ENCODE measurements around the gene DMXL1.
A peak's percentile ranks its signal among the peaks of the same experiment; 100 is the strongest.

Gene DMXL1

DNA sequence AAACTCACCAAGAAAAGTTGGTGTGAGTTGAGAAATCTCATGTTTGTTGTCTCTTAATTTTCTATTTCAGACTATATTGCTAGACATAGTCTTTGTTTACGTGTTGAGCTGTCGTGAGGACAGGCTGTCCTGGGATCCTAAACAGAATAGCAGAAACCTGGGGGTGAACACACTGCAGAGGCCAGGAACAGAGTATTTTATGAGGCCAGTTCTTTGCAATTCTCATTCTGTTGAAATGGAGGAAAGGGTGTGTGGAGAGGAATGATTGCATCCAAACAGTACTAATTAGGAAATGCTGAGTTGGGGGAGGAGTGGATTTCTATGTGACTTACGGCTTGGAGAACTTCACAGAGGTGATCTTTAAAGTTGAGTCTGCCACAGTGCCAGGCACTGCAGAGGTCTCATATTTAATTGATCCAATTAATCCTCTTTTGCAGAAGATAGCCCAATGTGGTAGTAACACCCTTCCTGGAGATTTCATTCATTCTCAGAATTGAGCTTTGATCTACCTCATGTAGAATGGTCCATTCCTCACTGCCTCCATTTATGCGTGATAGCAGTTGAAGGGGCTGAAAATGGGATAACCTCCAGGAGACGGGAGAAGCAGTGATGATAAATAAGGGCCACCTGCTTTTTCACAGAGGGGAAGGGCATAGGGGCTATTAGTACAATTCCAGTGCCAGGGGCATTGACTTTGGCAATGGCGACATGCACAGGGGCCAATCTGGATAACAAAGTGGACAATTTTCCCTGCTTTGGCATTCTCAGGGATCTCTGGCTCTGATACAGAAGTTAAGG, 200.3 kb downstream of the DMXL1 start:
- DNase-seq = no peak

DNA sequence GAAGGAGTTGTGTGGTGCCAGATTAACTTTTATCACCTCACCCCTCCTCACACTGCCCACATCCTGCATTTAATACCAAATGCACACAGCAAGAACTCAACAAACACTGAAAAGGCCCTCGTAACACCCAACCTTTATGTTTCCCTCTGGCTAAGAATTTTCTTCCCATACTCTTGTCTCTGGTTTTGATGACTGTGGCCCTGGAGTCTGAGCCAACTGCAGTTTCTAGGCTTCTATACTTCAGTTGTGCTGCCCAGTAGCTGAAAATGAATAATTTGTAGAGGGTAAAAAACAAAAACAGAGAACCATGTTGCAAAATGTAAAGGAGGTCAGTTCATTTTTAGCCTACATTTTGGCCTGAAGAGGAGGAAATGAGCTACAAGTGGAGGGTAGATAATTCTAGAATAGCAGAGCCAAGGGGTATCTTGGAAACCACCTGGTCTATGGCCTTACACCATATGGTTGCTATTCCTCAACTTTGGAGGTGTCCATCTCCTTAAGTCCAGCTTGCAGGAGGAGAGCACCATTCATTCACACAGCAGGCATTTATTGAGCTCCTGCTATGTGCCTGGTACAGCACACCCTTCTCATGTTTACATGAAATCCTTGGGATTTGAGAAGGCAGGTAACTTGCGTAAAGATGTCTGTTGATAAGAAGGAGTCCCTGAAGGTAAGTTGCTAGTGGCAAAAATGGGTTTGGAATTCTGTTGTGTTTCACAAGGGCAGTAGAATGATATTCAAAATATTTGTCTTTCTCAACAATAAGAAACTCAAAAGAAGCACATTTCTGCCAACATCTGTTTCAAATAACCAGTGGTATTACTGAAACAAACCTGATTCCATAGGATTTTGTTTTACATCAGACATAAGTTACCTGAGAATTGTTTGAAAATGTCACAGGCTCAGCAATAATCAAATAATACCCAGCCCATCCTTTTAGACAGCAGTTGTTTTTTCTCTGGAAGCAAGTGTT, 201.2 kb downstream of the DMXL1 start:
- DNase-seq = peak; percentile 46

DNA sequence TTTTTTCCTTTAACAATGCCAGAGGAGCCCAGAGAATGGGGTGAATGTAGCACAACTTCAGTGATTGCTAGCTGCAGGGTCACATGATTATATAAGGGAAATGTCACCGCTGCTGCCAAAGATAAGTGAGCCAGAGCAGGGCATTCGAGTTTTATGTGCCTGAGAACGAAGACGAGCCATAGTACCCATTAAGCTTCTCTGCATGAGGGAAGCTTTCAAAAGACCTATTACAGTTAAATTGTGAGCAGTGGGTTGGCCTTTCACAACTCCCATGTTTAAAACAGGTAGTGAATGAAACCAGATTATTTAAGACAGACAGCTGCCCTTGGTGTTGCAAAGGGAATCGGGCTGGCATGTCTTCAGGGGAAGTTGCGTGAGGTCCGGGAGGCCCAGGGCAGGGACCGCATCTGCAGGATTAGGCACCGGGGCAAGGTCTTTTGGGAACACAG, 202.5 kb downstream of the DMXL1 start:
- peak; percentile 57 for DNase-seq

GRCh38 chr5:119274030-119274766, 203.3 kb downstream of the DMXL1 start:
- no peak for DNase-seq

DNA sequence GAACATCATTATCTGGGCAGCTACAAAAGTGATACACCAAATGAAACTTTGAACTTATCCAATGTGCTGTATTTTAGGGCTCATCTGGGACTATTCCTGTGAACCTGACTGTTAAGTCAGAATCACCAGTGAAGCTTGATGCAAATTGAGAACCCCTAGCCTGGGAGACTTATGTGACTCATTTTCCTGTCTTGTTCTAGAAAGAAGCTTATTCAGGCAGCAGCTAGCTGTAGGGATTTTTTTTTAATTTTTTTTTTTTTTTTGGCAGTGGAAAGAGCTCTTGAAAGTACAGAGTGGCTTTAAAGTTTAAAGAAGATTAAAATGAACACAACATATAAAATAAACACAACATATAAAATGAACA, 203.9 kb downstream of the DMXL1 start:
- DNase-seq = peak; percentile 91

DNA sequence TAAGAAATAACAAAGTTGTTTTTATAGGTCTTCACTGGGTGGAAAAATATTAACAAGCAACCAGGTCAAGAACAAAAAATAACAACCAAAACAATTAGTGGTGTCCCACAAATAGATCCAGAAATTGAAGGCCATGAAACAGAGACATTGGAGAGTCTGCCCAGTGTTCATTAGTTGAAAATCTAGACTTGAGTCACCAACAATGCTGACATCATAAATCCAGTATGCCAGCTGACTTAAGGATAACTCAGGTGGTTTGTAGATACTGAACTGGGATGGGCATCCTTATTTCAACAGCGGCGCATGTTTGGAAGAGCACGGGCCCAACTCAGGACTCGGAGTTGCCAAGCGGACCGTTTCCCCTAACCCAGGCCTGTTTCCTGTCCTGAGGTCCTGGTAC, 204.3 kb downstream of the DMXL1 start:
- no peak for DNase-seq

DNA sequence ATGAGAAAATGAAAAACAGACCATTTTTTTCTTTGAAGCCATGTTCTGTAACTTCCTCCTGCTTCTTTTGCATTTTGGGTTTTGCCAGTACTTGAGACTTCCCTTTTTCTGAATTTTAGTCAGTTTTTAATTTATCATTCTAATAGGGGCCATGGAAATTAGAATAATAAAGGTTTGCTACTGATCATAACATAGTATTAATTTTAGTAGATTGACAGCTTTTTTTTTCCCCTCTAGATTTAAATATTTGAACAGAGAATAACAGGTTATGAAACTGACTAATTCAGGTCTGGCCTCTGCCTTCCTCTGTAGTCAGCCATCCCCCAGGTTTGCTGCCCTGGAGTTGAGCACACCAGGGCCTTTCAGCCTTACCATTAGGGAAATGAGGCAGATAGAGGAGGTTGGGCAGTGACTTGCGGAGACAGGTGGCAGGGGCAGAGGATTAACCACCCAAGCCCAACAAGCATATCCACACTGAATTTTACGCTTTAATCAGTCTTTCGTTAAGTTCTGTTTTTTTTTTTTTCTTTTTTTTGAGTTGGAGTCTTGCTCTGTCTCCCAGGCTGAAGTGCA, 204.8 kb downstream of the DMXL1 start:
- peak; percentile 46 for DNase-seq

- no peak for DNase-seq
Measured at GRCh38 chr5:119276978-119277377, 206.1 kb downstream of the DMXL1 start.

GRCh38 chr5:119279093-119279492, 208.2 kb downstream of the DMXL1 start:
- DNase-seq = no peak

DNA sequence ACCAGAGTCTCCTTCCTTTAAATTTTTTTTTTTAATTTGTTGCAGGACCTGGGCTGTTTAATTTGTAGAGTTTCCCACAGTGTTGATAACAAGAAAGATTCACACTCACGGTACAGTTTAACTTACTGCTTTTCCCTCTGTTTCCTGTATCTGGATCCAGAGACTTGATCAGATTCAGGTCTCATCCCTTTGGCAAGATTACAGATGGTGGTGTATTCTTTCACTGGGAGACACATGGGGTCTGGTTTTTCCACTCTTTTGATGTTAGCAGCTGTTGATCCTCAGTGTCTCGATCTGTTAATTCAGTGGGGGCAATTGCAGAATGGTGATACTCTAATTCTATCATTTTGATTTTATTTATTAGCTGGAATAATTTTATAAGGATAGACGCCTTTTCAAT, 209.5 kb downstream of the DMXL1 start:
- no peak for DNase-seq

DNA sequence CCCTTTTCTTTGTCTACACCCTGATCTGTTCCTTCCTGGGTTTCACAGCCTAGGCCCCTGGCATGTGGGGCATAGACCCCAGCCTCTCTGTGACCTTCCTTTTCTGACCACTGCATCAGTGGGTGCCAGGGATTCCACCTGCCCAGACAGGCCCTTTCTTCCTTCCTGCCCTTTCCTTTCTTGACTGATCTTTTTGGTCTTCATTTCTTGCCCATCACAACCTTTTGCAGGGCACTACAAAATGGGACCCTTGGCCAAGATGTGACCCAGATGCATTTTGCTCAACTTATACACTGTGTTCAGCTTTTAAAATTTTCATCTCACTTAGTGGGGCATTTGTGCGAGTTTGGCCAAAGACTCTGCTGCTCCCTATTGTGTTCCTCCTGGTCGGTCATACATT, 211.7 kb downstream of the DMXL1 start:
- DNase-seq = no peak

GRCh38 chr5:119284031-119284430, 213.1 kb downstream of the DMXL1 start:
- no peak for DNase-seq

DNA sequence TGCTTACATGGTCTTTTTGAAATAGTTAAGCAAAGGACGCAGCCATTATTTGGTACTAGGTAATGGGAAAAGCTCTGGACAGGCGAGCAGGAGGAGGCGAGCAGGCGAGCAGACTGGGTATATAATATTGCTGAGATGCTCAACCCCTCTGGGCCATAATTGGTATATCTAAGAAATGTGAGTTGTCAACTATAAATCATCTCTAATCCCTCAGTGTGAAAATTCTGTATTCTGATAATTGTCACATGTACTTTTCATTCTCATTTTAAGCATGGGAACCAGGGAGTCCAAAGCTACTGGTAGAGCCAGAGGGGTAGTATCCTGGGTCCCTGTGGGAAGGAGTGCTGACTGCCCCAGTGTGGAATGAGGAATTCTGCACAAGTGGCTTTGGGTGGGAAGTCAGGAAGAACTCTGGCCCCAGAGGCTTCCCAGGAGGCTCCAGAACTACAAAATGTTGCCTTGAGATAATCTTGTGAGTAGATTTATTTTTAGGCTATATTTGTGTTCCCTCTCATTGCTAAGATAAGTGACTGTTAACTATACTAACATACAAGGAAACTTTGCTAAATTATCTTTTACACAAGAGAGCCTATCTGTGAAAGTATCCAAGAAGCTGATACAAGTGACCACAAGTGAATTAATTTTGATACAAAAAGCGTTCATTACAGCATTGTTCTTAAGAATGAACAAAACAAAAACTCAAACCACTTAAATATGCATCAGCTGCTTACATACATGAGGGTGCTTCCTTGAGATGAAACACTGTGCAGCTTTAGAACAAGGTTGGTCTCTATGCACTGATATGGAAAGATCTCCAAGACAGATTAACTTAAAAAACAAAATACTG, 214.4 kb downstream of the DMXL1 start:
- peak; percentile 50 for DNase-seq

GRCh38 chr5:119286511-119287488, 215.9 kb downstream of the DMXL1 start:
- DNase-seq = no peak

DNA sequence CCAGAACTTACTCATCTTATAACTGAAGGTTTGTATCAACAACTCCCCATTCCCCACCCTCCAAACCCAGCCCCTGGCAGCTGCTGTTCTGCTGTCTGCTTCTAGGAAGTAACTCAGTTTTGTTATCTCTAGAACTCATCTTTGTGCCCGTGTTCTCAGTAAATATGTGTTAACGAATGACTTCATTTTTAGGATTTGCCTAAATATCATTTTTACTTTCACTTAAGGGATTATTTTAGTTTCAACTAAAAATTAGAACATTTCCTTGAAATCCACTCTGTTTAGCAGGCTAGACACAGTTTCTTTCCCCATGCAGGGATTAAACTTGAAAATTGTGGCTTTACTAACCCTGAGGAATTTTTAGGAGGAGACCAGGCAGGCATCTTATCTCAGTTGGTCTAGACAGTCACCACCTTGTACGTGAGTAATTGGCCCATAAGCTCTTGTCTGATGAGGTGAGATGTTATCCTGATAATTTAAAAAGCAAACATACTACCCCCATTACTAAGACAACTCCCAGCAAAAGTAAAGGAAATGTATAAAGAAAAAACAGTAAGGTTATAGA, 216.7 kb downstream of the DMXL1 start:
- DNase-seq = peak; percentile 90

GRCh38 chr5:119288379-119289033, 217.6 kb downstream of the DMXL1 start:
- DNase-seq = no peak

- no peak for DNase-seq
Measured at GRCh38 chr5:119289438-119290044, 218.7 kb downstream of the DMXL1 start.

DNA sequence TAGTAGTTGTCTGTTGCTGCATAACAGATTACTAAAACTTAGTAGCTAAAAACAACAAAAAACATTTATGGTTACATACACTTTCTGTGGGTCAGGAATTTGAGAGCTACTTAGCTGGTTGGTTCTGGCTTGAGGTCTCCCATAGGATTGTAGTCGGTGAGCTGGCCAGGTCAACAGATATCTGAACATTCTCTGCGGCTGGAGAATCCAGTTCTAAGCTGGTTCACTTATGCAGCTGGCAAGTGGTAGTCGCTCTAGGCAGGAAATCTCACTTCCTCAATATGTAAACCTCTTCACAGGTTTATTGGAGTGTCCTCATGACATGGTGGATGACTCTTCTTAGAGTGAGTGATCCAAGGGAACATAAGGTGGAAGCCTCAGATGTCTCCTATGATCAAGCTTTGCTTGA, 219.3 kb downstream of the DMXL1 start:
- peak; percentile 55 for DNase-seq

GRCh38 chr5:119290607-119291006, 219.7 kb downstream of the DMXL1 start:
- DNase-seq = no peak
